ENCODE data around the gene SERPINE1. TPM values are rescaled to one million over a fixed set of nuclear protein-coding genes. Genes with fewer than 3 reads are reported as not detected.
A peak's percentile ranks its signal among the peaks of the same experiment; 100 is the strongest.

Gene SERPINE1
- total RNA-seq, 1 donor from 2014 or later: 1.6 TPM

- ATAC-seq: peak; percentile 91
- intact Hi-C loops (cut with DNase I): no loop called here
- DNase-seq (ENCODE audit: missing footprints): peak; percentile 96
Observed at GRCh38 chr7:101165075-101165957, 38.4 kb downstream of the SERPINE1 start, which contains the start of gene VGF. VGF (minus strand) TSS chr7:101165569; CDS start chr7:101164843, 726 bp downstream.

- intact Hi-C loops (cut with DNase I): loop anchor here (2.0 kb wide), 1 partner anchor 21 kb away; no protein-coding TSS in a partner anchor
- DNase-seq (ENCODE audit: missing footprints) (no peak), ATAC-seq (no peak)
Observed at GRCh38 chr7:101165958-101166647, 39.2 kb downstream of the SERPINE1 start.

GRCh38 chr7:101166648-101166908, 39.7 kb downstream of the SERPINE1 start:
- DNase-seq (ENCODE audit: missing footprints): no peak
- intact Hi-C loops (cut with DNase I): loop anchor here (2.0 kb wide), 1 partner anchor 22 kb away; no protein-coding TSS in a partner anchor
- no peak for ATAC-seq

GRCh38 chr7:101166909-101167644, 40.2 kb downstream of the SERPINE1 start:
- no peak for DNase-seq (ENCODE audit: missing footprints)
- intact Hi-C loops (cut with DNase I): loop anchor here (2.0 kb wide), 1 partner anchor 22 kb away; no protein-coding TSS in a partner anchor
- ATAC-seq: no peak

GRCh38 chr7:101167645-101168411, 40.9 kb downstream of the SERPINE1 start:
- DNase-seq (ENCODE audit: missing footprints) (no peak), ATAC-seq (no peak)
- intact Hi-C loops (cut with DNase I): loop anchor here (2.0 kb wide), 1 partner anchor 23 kb away; no protein-coding TSS in a partner anchor

GRCh38 chr7:101168412-101169049, 41.6 kb downstream of the SERPINE1 start:
- no peak for ATAC-seq
- no peak for DNase-seq (ENCODE audit: missing footprints)
- intact Hi-C loops (cut with DNase I): no loop called here

- intact Hi-C loops (cut with DNase I): no loop called here
- DNase-seq (ENCODE audit: missing footprints) (no peak), ATAC-seq (no peak)
Observed at GRCh38 chr7:101169110-101169837, 42.4 kb downstream of the SERPINE1 start.

GRCh38 chr7:101169838-101170551, 43.1 kb downstream of the SERPINE1 start:
- DNase-seq (ENCODE audit: missing footprints) (peak; percentile 87), ATAC-seq (peak; percentile 18)
- intact Hi-C loops (cut with DNase I): no loop called here

- intact Hi-C loops (cut with DNase I): no loop called here
- DNase-seq (ENCODE audit: missing footprints) (no peak), ATAC-seq (no peak)
Observed at GRCh38 chr7:101170617-101171441, 43.9 kb downstream of the SERPINE1 start.

- intact Hi-C loops (cut with DNase I): no loop called here
- ATAC-seq (no peak), DNase-seq (ENCODE audit: missing footprints) (no peak)
Observed at GRCh38 chr7:101171442-101171837, 44.5 kb downstream of the SERPINE1 start.

- DNase-seq (ENCODE audit: missing footprints) (no peak), ATAC-seq (no peak)
- intact Hi-C loops (cut with DNase I): no loop called here
Observed at GRCh38 chr7:101172005-101172853, 45.3 kb downstream of the SERPINE1 start.

- DNase-seq (ENCODE audit: missing footprints): no peak
- ATAC-seq: peak; percentile 61
- intact Hi-C loops (cut with DNase I): no loop called here
Observed at GRCh38 chr7:101172854-101173751, 46.2 kb downstream of the SERPINE1 start.

- no peak for ATAC-seq
Observed at GRCh38 chr7:101173752-101174244, 46.9 kb downstream of the SERPINE1 start.

GRCh38 chr7:101174322-101174854, 47.5 kb downstream of the SERPINE1 start:
- ATAC-seq (no peak), DNase-seq (ENCODE audit: missing footprints) (no peak)
- intact Hi-C loops (cut with DNase I): no loop called here

More at GRCh38 chr7:101173752-101174244, 46.9 kb downstream of the SERPINE1 start:
- DNase-seq (ENCODE audit: missing footprints): no peak
- intact Hi-C loops (cut with DNase I): no loop called here
